SKM-1 (cell line): ENCODE measurements around the gene HPSE.
A peak's percentile ranks its signal among the peaks of the same experiment; 100 is the strongest.

Source experiments
- DNase-seq: peaks from one replicate; lab custom pipeline; 2025; ENCODE audit not compliant: unreplicated experiment; lab: John Stamatoyannopoulos, UW

The HPSE gene

GRCh38 chr4:83334425-83335241 is at the start of gene HPSE:
Gene HPSE, minus strand, starts transcription at chr4:83334848. Its CDS starts 66 bp downstream, at chr4:83334782.
- DNase-seq: peak; percentile 20

GRCh38 chr4:83382850-83383249 is 48.2 kb upstream of the HPSE start:
- no peak for DNase-seq

DNA sequence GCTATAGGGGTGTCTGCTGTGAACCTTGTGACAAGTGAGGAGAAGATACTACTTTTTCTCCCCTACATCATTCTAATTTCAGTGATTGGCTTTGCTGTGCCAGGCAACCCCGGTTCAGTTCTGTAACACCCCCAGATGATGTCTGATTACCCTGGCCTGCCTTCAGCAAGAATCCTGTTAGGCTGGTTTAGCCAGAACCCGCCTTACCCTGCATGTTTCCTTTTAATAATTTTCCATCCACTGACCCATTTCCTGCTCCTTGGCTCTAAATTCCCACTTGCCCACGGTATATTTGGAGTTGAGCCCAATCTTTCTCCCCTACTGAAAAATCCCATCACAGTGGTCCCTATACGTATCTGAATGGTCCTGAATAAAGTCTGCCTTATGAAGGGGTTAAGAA is 46.5 kb upstream of the HPSE start:
- no peak for DNase-seq

GRCh38 chr4:83378419-83378818 is 43.8 kb upstream of the HPSE start:
- DNase-seq: no peak

DNA sequence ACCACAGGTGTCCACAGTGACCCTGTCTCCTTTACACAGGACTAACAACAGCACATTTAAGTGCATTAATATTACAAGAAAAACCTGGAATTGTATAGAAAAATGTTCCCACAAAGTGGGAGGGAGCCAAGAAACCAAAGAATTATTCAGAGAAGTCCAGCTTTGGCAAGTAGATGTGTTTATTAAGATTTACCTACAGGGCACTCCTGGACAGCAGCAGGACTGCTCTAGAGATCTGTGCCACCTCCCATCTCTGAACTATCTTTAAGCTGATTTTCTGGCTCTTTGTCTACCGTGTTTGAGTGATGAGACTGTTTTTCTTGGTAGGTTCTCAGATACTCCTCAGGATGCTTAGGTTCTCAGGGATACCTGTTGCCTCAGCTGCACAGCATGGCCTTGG is 38.3 kb upstream of the HPSE start:
- DNase-seq: no peak

GRCh38 chr4:83371936-83372335 is 37.3 kb upstream of the HPSE start:
- no peak for DNase-seq

DNA sequence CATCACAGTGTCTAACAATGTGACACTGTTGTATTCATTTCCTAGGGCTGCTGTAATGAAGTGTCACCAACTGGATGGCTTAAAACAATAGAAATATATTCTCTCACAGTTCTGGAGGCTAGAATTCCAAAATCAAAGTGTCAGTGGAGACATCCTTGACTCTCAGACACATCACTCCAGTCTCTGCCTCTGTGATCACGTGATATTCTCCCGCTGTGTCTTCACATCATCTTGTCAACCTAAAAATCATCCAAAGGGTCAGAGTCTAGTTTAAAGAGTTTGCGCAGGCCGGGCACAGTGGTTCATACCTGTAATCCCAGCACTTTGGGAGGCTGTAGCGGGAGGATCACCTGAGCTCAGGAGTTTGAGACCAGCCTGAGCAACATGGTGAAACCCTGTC is 36.6 kb upstream of the HPSE start:
- DNase-seq: no peak

DNA sequence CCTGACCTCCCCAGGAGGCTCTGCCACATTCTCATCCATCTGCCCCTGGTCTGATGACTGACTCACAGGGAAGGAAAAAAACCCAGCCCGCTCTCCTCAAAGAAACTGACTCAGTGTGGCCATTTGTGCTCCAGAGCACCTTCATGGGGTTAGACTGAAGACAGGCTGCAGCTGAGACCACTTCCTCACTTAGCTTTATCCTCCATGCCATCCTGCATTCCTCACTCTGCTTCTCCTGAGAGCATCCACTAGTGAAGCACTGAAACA is 35.9 kb upstream of the HPSE start:
- no peak for DNase-seq

DNA sequence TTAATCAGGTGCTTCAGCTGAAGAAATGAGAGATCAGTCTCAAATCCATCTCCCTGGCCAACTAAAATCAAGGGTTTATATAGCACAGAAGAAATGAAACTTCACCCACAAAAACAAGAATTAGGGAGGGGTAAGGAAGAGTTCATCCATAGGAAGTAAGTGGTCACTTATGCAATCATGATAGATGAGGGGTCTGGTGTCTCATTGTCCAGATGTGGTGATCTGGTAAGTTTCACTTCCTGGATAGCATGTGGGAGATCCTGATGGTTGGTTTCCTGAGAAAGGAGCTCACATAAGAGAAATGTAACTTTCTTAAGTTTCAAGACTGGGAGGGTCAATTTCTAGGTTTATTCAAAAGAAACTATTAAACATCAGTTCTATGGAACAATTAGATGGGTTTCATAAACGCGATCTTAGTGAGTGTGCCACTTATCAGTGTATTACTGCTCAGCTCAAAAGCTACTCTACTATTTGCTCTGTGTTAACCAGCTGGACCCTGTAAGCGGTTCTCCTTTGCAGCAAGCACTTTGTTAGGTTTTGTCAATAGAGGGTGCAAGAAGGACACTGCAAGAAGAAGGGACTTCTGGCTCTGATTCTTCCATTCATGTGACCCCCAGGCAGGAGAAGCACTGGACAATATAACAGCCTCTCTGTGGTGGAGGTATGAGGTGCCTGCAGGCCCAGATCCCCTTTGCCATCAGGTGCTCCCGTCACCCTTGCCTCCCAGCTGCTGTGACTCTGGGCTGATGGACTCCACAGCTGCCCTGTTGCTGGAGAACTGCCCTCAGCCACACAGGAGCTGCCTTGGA is 35.4 kb upstream of the HPSE start:
- DNase-seq: peak; percentile 49

DNA sequence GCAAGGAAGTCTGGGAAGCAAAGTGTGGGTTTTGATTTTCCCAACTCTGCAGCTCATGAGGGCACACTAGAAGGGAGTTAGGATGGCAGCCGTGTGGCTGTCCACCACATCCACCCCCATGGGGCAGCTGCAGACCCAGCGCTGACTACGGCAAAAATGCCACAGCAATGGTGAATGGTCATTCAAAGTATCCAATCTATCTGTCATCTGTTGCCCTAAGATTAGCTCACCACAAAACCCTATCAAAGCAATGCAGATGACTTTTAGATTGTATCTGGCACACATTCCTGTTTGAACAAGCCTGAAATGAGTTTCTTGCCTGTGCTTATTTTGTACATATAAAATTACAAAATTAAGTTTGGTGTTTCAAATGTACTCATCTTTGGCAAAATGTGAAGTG is 29.7 kb upstream of the HPSE start:
- no peak for DNase-seq

- DNase-seq: no peak
Observed at GRCh38 chr4:83362492-83363329, 28.1 kb upstream of the HPSE start.

GRCh38 chr4:83361416-83362103 is 26.9 kb upstream of the HPSE start:
- no peak for DNase-seq

- DNase-seq: no peak
Observed at GRCh38 chr4:83360018-83360417, 25.4 kb upstream of the HPSE start.

DNA sequence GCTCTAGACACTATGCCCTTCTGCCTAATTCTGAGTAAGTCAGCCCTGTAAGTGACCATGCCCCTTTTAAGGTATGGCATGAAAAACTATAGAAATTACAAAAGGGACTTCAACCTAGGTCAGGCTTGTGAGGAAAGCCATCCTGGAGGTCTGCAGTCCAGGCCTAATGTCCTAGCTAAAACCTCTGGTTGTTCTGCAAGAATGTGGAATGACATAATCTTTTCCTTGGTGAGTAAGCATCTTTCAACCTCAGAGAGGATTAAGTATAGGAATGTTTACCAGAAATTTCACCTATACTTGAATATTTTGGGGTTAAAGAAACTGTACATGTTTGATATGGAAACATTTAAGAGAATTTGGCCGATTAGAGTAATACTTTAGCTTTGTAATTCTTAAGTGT is 23.8 kb upstream of the HPSE start:
- no peak for DNase-seq

GRCh38 chr4:83356899-83357661 is 22.4 kb upstream of the HPSE start:
- no peak for DNase-seq

DNA sequence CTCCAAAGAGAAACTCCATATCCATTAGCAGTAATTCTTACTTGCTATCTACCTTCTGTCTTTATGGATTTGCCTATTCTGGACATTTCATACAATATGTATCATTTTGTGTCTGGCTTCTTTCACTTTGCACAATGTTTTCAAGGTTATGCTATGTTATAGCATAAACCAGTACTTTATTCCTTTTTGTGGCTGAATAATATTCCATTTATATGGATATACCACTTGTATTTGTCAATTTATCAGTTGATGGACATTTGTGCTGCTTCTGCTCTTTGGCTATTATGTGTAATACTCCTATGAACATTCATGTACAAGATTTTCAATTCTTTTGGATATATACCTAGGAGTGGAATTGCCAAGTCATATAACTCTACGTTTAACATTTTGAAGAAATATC is 18.9 kb upstream of the HPSE start:
- no peak for DNase-seq

DNA sequence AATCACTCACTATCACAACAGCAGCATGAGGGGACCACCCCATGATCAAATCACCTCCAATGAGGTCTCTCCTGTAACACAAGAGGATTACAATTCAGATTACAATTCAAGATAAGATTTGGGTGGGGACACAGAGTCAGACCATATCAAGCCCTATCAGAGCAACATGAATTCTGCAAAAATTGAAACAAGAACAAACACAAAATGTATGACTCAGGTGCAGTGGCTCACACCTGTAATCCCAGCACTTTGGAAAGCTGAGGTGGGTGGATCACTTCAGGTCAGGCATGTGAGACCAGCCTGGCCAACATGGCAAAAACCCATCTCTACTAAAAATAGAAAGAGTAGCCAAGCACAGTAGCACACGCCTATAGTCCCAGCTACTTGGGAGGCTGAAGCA is 13.4 kb upstream of the HPSE start:
- DNase-seq: no peak

GRCh38 chr4:83342476-83342875 is 7.8 kb upstream of the HPSE start:
- no peak for DNase-seq

- DNase-seq: no peak
Observed at GRCh38 chr4:83340692-83341343, 6.2 kb upstream of the HPSE start.

GRCh38 chr4:83339573-83339972 is 4.9 kb upstream of the HPSE start:
- no peak for DNase-seq
